PC-3 (cell line): ENCODE measurements around the gene METTL1.

Source experiments
- EZH2 ChIP-seq: fragments of 300-600 bp; sonication (generic); IDR thresholded peaks from one replicate; pipeline ENCODE4 v1.6.1; 2017; ENCODE audit warnings: antibody characterized with exemption, mild to moderate bottlenecking, low read length; ENCODE audit not compliant: unreplicated experiment
- EZH2phosphoT487 ChIP-seq: fragments of 300-600 bp; sonication (generic); IDR thresholded peaks from 2 replicates; pipeline ENCODE4 v1.6.1; 2018; ENCODE audit warnings: mild to moderate bottlenecking, antibody characterized with exemption, low read length, borderline replicate concordance
- TF ChIP-seq, protein P1 (sequence below): fragments of 300-600 bp; sonication (generic); conservative IDR thresholded peaks from 2 replicates; pipeline ENCODE4 v1.5.1; 2017; ENCODE audit warnings: antibody characterized with exemption, low read depth, mild to moderate bottlenecking, low read length

DNA sequence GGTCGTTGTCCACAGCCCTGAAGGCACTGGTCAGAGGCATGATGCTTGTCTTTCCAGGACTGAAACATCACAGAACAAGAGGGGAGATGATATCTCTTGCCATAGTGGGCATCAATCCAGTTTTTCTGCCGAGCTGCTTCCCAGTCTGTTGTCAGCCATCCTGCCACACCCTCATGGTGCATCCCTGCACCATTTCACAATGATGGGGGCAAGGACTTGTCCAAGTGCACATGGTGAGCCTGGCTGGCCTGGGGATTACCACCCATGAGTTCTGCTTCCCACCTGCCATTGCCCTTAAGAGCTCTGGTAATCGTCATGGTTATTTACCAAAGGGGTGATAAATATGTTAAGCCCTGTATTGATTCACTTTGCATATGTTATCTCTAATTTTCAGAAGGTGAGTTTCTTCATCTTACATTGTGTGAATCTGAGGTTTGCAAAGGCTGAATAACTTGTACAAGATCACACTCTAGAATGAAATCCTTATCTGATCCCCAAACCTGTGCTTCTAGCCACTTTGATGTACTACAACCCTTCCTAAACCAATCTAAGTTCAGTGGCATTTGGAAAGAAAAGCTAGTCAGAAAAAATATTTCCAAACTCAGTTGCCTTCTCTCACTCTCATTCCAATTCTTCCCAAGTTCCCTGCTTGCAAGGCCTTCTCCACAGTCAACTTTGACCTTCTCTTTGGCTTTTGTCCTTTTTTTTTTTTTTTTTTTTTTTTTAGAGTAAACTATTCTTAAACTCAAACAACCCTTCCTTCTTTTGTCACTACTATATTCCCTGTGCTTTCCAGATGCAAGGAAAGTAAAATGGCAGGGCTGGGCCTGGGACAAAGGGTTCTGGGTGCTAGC is 44.3 kb upstream of the METTL1 start:
- TF ChIP-seq, protein P1, sequence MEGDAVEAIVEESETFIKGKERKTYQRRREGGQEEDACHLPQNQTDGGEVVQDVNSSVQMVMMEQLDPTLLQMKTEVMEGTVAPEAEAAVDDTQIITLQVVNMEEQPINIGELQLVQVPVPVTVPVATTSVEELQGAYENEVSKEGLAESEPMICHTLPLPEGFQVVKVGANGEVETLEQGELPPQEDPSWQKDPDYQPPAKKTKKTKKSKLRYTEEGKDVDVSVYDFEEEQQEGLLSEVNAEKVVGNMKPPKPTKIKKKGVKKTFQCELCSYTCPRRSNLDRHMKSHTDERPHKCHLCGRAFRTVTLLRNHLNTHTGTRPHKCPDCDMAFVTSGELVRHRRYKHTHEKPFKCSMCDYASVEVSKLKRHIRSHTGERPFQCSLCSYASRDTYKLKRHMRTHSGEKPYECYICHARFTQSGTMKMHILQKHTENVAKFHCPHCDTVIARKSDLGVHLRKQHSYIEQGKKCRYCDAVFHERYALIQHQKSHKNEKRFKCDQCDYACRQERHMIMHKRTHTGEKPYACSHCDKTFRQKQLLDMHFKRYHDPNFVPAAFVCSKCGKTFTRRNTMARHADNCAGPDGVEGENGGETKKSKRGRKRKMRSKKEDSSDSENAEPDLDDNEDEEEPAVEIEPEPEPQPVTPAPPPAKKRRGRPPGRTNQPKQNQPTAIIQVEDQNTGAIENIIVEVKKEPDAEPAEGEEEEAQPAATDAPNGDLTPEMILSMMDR: no peak
- TF ChIP-seq EZH2phosphoT487: no peak
- TF ChIP-seq EZH2: no peak
